HG03558 (cell line): ENCODE measurements around the gene PBXIP1.
"Not testable (repeated sequence)": the region's sequence is repeated elsewhere in the genome, so short reads cannot be mapped to it uniquely, and the experiment has no call there.

Source experiments
- ATAC-seq: cut with Tn5 transposase; IDR thresholded peaks from one replicate; pipeline ENCODE4 v1.9.1; 2021; ENCODE audit warnings: moderate number of reproducible peaks; ENCODE audit not compliant: unreplicated experiment; ENCODE audit errors: extremely low read depth

The PBXIP1 gene

GRCh38 chr1:154938604-154939399, 17.1 kb downstream of the PBXIP1 start:
- ATAC-seq: no peak

DNA sequence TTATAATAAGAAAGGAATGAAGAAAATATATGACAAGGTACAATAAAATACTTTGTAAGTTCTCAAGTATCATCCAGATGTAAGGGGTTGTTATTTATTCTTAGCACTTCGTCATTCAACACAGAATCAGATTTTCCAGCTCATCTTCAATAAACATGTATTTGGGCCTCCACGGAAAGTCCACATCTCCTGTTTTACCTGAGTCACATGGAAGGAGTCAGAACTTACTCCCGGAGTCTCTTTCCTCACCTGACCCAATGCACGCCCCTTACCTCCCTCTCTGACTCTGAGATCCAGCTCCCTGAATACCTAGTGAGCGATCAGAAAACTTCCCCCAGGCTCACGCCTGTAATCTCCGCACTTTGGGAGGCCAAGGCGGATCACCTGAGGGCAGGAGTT, 17.9 kb downstream of the PBXIP1 start:
- ATAC-seq: no peak

DNA sequence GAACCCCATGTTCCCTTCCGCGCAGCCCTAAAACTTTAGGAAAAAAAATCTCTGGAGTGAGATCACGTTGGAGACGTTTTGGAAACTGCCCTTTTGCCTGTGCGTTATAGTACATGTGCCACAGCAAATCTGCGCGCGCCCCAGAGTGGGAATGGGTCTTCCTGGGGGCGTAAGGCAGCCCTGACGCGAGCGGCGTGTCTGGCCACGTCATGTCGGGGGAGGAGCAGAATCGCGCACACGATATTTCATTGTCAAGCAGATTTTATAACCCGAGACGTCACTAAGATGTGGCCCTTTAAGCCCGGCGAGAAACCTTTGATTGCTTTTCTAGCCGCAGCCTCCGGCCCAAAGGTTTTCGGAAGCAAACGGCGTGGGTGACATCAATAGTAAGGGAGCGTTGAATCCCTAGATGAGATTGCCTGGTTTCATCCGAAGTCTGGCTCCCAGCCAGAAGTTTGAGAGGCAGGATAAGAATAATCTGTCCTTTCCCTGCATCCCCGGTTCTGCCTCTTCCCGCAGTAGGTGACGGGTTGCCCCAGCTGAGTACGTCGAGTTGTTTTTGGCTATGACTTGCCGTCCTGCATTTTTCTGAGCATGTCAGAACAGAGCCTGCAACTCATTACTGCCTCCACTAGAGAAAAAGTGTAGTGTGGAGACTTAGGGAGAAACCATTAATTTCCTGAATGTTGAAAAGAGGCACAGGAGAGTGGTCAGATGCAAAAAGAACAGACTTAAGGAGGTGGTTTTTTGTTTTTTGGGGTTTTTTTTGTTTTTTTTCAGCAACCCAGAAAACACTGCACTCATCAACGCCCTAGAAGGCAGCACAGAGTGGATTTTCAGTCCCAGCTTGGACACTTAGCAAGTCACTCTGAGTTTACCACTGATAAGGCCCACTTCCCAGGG, 18.6 kb downstream of the PBXIP1 start:
- peak; percentile 23 for ATAC-seq

DNA sequence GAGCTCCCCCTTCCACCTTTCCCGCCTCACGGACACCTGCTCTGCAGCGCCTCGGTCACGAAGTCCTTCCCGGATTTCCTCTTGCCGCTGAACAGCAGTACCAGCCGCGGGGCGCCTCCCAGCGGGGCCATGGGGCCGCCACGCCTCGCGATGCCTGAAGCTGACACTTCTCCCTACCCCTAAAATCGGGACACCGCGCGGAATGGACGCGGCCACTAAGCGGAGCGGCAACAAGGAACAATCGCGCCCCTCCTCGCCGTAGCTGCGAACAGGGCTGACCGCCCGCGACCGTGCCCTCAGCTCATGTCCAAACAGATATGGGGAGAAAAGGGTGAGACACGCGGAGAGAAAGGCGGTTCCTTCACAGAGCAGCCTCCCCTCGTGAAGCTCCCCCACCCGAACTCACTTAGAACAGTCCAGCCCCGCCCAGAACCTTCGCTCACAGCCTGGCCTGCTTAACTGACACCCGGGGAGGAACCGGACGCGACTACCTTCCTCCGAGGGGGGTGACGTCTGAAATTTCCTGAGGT, 19.3 kb downstream of the PBXIP1 start, which contains the start of gene PMVK:
PMVK (minus strand) TSS at position 165 of the 530 bp plus-strand sequence; CDS start at position 131, 34 bp downstream.
- ATAC-seq: peak; percentile 30

GRCh38 chr1:154935749-154936554, 19.9 kb downstream of the PBXIP1 start:
- ATAC-seq: no peak

DNA sequence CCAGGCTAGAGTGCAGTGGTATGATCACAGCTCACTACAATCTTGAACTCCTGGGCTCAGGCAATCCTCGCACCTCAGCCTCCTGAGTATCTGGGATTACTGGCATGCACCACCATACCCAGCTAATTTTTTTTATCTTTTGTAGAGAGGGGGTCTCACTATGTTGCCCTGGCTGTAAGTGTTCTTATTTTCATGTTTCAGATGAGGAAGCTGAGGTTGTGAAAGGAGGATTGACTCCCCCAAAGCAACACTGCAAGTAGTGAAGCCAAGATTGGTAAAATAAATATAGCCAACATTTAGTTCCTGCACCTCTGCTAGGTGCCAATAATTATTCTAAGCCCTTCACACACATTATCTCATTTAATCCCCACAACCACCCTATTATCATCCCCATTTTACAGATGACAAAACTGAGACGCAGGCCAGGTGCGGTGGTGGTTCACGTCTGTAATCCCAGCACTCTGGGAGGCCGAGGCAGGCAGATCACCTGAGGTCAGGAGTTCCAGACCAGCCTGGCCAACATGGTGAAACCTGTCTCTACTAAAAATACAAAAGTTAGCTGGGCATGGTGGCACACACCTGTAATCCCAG, 21.4 kb downstream of the PBXIP1 start:
- no peak for ATAC-seq

GRCh38 chr1:154931940-154932487, 23.9 kb downstream of the PBXIP1 start:
- no peak for ATAC-seq

- ATAC-seq: no peak
Measured at GRCh38 chr1:154926201-154926600, 29.7 kb downstream of the PBXIP1 start.

GRCh38 chr1:154925335-154926170, 30.3 kb downstream of the PBXIP1 start:
- ATAC-seq: no peak

GRCh38 chr1:154923695-154924094, 32.2 kb downstream of the PBXIP1 start:
- no peak for ATAC-seq

DNA sequence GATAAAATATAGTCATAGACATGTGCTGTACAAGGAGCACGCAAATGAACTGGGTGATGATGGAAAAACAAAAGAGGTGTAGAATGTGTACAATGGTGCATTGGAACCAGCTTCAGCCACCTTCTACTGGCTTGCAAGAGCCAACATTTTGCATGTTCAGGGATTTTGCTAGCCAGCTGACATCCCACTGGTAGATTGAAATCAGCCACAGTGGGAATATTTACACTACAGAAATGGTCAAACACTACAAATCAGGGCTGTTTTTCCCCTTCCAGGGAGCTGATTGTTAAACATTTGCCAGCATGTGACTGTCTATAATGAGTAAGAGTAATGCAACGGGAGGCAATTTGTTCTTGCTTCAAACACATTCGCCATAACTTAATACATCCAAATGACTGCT, 42.6 kb downstream of the PBXIP1 start:
- no peak for ATAC-seq

DNA sequence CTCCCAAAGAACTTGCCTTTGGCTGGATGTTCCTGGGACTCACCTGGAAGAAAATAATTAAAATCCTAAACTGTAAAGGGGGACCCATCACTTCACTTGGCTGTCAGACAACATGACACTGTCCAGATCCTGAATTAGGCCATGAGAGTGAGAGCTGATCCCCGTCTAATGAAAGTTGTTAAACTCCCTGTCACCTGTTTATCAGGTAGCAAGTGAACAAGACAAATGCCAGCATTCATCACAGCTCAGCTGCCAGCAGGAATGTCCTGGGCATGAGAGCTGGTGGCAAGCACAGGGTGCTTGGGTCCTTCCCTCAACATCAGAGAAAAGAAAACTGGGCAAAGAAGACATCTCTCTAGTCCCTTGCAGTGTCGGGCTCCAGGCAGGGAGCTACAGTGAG, 43.1 kb downstream of the PBXIP1 start:
- ATAC-seq: no peak

- no peak for ATAC-seq
Measured at GRCh38 chr1:154911691-154912550, 44.0 kb downstream of the PBXIP1 start.

GRCh38 chr1:154910851-154911250, 45.0 kb downstream of the PBXIP1 start:
- no peak for ATAC-seq

DNA sequence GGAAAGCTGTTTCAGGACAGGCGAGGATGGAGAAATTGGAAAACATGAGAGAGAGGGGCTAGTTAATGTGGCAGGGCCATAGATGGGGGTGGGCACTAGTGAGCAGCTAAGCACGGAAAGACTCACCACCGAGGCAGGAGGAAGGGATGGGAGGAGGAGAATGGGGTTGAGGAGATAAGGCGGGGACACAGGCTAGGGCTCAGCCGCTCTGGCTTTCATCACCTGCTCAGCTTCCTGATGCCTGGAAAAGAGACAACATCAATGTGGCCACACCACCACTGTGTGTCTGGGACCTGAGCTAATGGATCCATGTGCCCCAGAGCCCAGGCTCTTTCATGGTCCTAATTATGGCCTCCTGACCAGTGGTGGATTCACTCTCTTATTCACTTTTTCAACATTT, 47.0 kb downstream of the PBXIP1 start:
- no peak for ATAC-seq

DNA sequence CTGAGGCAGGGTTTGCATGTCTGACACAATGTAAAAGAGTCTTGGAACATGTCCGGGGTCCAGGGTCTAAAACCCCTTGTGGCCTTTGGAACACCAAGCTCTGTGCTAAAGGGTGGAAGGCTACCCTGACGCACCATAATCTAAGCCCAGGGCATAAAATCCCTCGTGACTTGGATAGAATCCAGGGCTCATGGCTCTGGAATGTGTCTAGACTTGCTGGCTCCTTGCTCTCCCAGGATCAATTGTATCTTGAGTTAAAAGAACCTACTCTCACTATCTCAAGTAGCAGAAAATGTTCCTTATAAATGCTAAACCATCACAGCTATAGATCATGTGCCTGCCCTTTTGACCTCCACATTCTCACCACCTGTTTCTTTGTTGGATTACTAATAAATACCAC, 47.8 kb downstream of the PBXIP1 start:
- ATAC-seq: not testable (repeated sequence)

DNA sequence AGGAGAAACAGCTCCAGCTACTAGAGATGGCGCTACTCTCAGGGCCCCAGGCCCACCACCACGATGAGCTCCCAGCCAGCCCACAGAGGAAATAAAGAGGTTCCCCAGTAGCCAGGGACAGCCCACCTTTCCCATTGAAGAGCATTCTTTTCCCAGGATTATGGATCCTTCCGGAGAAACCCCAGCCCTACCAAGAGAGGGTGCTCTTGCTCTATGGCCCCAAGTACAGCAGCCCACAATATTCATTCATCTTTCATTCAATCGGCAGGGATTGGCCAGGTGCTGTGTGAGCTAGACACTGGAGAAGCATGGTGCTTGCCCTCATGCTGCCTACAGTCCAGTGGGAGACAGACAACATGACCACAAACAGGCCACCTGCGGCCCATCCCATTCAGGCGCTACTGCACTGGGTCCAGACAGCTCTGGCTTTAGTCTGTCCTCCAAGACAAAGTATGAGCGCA, 49.2 kb downstream of the PBXIP1 start:
- ATAC-seq: no peak
